Fibroblast of lung (primary cell): ENCODE measurements around the gene DNAI2. TPM values are rescaled to one million over a fixed set of nuclear protein-coding genes. Genes with fewer than 3 reads are reported as not detected.

Experiments
- DNase-seq, 2 donors: peaks; one replicate each; pipeline versions ENCODE4 v3.0.0 to v3.0.0-alpha.2; 2010; ENCODE audit warnings: low read depth in 2 of 2
- H2AFZ ChIP-seq: 2 replicates; pipeline ENCODE4 v1.5.1; 2012; ENCODE audit warnings: low read length, control low read depth, inconsistent platforms
- H3K27ac ChIP-seq: 2 replicates; pipeline ENCODE4 v1.5.1; 2011; ENCODE audit warnings: low read length, control low read depth; ENCODE audit not compliant: insufficient read depth
- H3K27me3 ChIP-seq: 2 replicates; pipeline ENCODE4 v1.5.1; 2011; ENCODE audit warnings: mild to moderate bottlenecking, low read length; ENCODE audit not compliant: control insufficient read depth, insufficient read depth
- H3K36me3 ChIP-seq: 2 replicates; pipeline ENCODE4 v1.5.1; 2011; ENCODE audit warnings: low read length; ENCODE audit not compliant: control insufficient read depth, insufficient read depth
- H3K4me1 ChIP-seq: 2 replicates; pipeline ENCODE4 v1.5.1; 2011; ENCODE audit warnings: low read length; ENCODE audit not compliant: control insufficient read depth, insufficient read depth; ENCODE audit errors: extremely low read depth
- H3K4me2 ChIP-seq: 2 replicates; pipeline ENCODE4 v1.5.1; 2011; ENCODE audit warnings: low read length, control low read depth; ENCODE audit not compliant: insufficient read depth; ENCODE audit errors: extremely low read depth
- H3K4me3 ChIP-seq, 4 experiments: fragments of 200-600 bp in 1 of 4; sonication (generic) in 1 of 4; replicated peaks in 1 of 4; 2 replicates each; pipeline ENCODE4 v1.5.1; 2011 to 2016; ENCODE audit warnings: low read length in 4 of 4, low read depth in 3 of 4, mild to moderate bottlenecking in 3 of 4, control low read depth in 2 of 4, inconsistent platforms in 1 of 4, mixed read lengths in 1 of 4; ENCODE audit not compliant: insufficient read depth in 1 of 4; ENCODE audit errors: control extremely low read depth in 1 of 4
- H3K79me2 ChIP-seq: 2 replicates; pipeline ENCODE4 v1.5.1; 2012; ENCODE audit warnings: mild to moderate bottlenecking, low read length, inconsistent platforms; ENCODE audit not compliant: control insufficient read depth, insufficient read depth
- H3K9ac ChIP-seq: 2 replicates; pipeline ENCODE4 v1.5.1; 2011; ENCODE audit warnings: mild to moderate bottlenecking, low read length, control low read depth; ENCODE audit not compliant: insufficient read depth
- H3K9me3 ChIP-seq: 2 replicates; pipeline ENCODE4 v1.5.1; 2012; ENCODE audit warnings: low read depth, low read length; ENCODE audit not compliant: control insufficient read depth, insufficient read depth
- H4K20me1 ChIP-seq: 2 replicates; pipeline ENCODE4 v1.5.1; 2011; ENCODE audit warnings: low read length; ENCODE audit not compliant: control insufficient read depth, insufficient read depth; ENCODE audit errors: extremely low read depth
- EZH2 ChIP-seq: IDR thresholded peaks from 2 replicates; pipeline ENCODE4 v1.5.1; 2012; ENCODE audit warnings: low read length, control low read depth, mild to moderate bottlenecking; ENCODE audit errors: missing control alignments
- polyA plus RNA-seq, 2 donors: library from polyadenylated mRNA; depleted of rRNA in 1 of 2; stranded (reverse) in 1 of 2; unstranded in 1 of 2; fragments of >200 nt; gene quantifications; 2 replicates each; pipeline ENCODE4 v1.2.1, GENCODE V29; 2011 to 2012; ENCODE audit warnings: missing spikeins in 1 of 2
- total RNA-seq: library from RNA; depleted of rRNA; stranded (reverse); fragments of >200 nt; gene quantifications from 2 replicates; pipeline ENCODE4 v1.2.1, GENCODE V29; 2014
- TF ChIP-seq, protein P1 (sequence below), 2 donors: IDR thresholded peaks in 1 of 2; conservative IDR thresholded peaks in 1 of 2; 1 replicate in 1 of 2; 2 replicates in 1 of 2; pipeline ENCODE4 v1.5.1; 2011 to 2012; ENCODE audit warnings: low read length in 2 of 2, control low read depth in 1 of 2, inconsistent platforms in 1 of 2, low read depth in 1 of 2, mild to moderate bottlenecking in 1 of 2

DNAI2 gene
- total and polyA plus RNA-seq, 2 donors (not counting 1 experiment from before 2014, with no cell fraction given): not detected

DNA sequence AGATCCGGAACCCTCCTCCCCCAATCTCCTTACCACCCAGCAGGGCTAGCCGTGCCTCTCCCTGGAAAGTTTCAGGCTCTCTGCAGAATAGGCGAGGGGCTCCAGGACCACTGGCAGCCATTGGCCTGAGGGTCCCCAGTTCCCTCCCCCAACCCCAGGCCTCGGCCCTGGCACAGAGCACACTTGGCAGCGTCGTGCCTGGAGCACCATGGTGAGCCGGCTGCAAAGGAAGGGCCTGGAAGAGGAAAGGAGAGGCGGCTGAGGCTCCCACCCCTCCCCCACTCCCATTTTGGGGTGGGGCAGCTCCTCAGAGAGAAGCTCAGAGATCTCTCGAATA lies 88.0 kb downstream of the DNAI2 start:
- H3K36me3 ChIP-seq: no peaks in the 10 kb centered on the region
- H3K27me3 ChIP-seq: no peaks in the 10 kb centered on the region
- no peak overlapping the region for H2AFZ ChIP-seq
- H3K27ac ChIP-seq: no peak overlapping the region
- H3K4me3 ChIP-seq: no peak overlapping the region
- no peaks in the 10 kb centered on the region for H4K20me1 ChIP-seq
- no peak overlapping the region for H3K9ac ChIP-seq
- H3K79me2 ChIP-seq: no peaks in the 10 kb centered on the region
- DNase-seq: no peak
- no peaks in the 10 kb centered on the region for H3K9me3 ChIP-seq
- no peak overlapping the region for H3K4me2 ChIP-seq
- TF ChIP-seq, protein P1, sequence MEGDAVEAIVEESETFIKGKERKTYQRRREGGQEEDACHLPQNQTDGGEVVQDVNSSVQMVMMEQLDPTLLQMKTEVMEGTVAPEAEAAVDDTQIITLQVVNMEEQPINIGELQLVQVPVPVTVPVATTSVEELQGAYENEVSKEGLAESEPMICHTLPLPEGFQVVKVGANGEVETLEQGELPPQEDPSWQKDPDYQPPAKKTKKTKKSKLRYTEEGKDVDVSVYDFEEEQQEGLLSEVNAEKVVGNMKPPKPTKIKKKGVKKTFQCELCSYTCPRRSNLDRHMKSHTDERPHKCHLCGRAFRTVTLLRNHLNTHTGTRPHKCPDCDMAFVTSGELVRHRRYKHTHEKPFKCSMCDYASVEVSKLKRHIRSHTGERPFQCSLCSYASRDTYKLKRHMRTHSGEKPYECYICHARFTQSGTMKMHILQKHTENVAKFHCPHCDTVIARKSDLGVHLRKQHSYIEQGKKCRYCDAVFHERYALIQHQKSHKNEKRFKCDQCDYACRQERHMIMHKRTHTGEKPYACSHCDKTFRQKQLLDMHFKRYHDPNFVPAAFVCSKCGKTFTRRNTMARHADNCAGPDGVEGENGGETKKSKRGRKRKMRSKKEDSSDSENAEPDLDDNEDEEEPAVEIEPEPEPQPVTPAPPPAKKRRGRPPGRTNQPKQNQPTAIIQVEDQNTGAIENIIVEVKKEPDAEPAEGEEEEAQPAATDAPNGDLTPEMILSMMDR (conservative IDR thresholded peaks at IDR 0.05 in 1 of 2, IDR thresholded peaks at IDR 0.05 in 1 of 2; ENCODE audit: low read depth in 1 of 2, low read length in 2 of 2): no peak
- no peak for TF ChIP-seq EZH2
- no peaks in the 10 kb centered on the region for H3K4me1 ChIP-seq

- DNase-seq: no peak
- H3K27me3 ChIP-seq: no peaks in the 10 kb centered on the region
These were observed 88.9 kb downstream of the DNAI2 start for GRCh38 chr17:74362810-74363498.

More at GRCh38 chr17:74362810-74363498, 88.9 kb downstream of the DNAI2 start:
- Histone ChIP-seq H2AFZ (no peak overlapping the region), H3K4me1 (no peaks in the 10 kb centered on the region), H3K79me2 (no peaks in the 10 kb centered on the region), H3K27ac (no peak overlapping the region), H3K4me3 (no peak overlapping the region), H4K20me1 (no peaks in the 10 kb centered on the region), H3K9me3 (no peaks in the 10 kb centered on the region), H3K36me3 (no peaks in the 10 kb centered on the region), H3K9ac (no peak overlapping the region), H3K4me2 (no peak overlapping the region)
- TF ChIP-seq, protein P1 (conservative IDR thresholded peaks at IDR 0.05 in 1 of 2, IDR thresholded peaks at IDR 0.05 in 1 of 2; ENCODE audit: low read depth in 1 of 2, low read length in 2 of 2): no peak
- TF ChIP-seq EZH2: no peak

Other genes with a start within 250 kb of the DNAI2 start
- 3,018 and 3,857 TPM in 2 replicates for gene RPL38, start 70.6 kb upstream of the DNAI2 start, total RNA-seq
- 1,185 and 1,255 TPM in 2 replicates for gene RPL38, start 70.6 kb upstream of the DNAI2 start, polyA plus RNA-seq
- gene TTYH2, start 60.7 kb upstream of the DNAI2 start, total RNA-seq: 0.77 and 0.99 TPM in 2 replicates
- gene TTYH2, start 60.7 kb upstream of the DNAI2 start, polyA plus RNA-seq: 0.75 and 1.2 TPM in 2 replicates
- under 0.01 TPM in 1 of 2 replicates, not detected in the other for gene KIF19, start 52.0 kb downstream of the DNAI2 start, total RNA-seq
- gene KIF19, start 52.0 kb downstream of the DNAI2 start, polyA plus RNA-seq: not detected in 2 replicates
- under 0.01 TPM in 1 of 2 replicates, not detected in the other for gene BTBD17, start 87.6 kb downstream of the DNAI2 start, total RNA-seq
- not detected in 2 replicates for gene BTBD17, start 87.6 kb downstream of the DNAI2 start, polyA plus RNA-seq
- not detected in 2 replicates for gene GPR142, start 93.3 kb downstream of the DNAI2 start, total RNA-seq
- not detected in 2 replicates for gene GPR142, start 93.3 kb downstream of the DNAI2 start, polyA plus RNA-seq
- 1.5 and 14.6 TPM in 2 replicates for gene GPRC5C, start 157.9 kb downstream of the DNAI2 start, total RNA-seq
- gene GPRC5C, start 157.9 kb downstream of the DNAI2 start, polyA plus RNA-seq: 0.11 and 0.50 TPM in 2 replicates
- not detected in 2 replicates for gene CD300A, start 192.4 kb downstream of the DNAI2 start, total RNA-seq
- gene CD300A, start 192.4 kb downstream of the DNAI2 start, polyA plus RNA-seq: not detected in 2 replicates